Measurements from ENCODE around the gene RPP25L. TPM values are rescaled to one million over a fixed set of nuclear protein-coding genes. Genes with fewer than 3 reads are reported as not detected.
A peak's percentile ranks its signal among the peaks of the same experiment; 100 is the strongest.

Gene RPP25L
- total and polyA plus RNA-seq, 9 of the 15 experiments (the other 6 are each of a cell fraction or from before 2014, with no cell fraction given), result 16.3 to 43.7 (median 29.0) TPM

DNA sequence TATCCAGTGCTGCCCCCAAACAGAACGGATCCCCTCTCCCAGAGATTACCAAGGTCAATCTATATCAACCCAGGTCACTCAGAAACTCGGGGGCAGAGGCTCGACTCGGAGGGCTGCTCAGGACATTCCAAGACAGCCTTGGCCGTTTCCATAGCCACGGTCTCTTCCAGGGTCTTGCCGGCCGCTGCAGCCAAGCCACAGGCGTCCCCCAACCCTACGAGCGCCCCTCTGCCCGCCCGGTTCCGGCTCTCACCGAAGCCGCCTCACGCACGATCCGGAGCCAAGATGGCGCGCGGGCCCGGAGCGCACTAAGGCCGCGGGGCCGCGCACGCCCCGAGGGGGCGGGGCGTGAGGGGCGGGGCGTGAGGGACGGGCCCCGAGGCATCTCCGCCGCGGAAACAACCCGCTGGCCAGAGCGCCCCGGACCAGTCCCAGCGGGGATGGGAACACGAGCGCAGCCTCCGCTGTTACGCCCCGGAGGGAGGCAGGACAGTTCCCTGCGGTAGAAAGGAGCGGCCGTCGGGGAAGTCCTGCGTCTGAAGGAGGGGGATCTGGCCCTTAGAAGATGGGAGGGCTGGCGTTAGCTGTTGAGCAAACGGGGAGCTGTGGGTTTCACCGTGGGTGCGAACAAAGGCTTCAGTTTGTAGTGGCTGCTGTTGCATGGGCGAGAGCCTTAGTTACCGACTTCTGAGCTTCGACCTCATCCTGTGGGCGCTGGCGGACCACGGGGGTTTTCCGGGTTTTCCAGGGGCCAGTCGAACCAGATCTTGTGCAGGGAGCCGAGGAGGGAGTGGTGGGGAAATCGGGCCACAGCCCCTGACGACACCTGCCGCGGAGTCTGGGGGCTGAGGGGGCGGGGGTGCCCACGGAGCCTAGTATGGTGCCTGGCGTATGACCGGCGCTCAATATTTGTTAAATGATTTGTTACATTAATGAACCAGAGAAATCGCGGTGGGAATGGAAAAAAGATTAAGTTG lies at the start of gene RPP25L (continued):
- TF ChIP-seq, protein P1, sequence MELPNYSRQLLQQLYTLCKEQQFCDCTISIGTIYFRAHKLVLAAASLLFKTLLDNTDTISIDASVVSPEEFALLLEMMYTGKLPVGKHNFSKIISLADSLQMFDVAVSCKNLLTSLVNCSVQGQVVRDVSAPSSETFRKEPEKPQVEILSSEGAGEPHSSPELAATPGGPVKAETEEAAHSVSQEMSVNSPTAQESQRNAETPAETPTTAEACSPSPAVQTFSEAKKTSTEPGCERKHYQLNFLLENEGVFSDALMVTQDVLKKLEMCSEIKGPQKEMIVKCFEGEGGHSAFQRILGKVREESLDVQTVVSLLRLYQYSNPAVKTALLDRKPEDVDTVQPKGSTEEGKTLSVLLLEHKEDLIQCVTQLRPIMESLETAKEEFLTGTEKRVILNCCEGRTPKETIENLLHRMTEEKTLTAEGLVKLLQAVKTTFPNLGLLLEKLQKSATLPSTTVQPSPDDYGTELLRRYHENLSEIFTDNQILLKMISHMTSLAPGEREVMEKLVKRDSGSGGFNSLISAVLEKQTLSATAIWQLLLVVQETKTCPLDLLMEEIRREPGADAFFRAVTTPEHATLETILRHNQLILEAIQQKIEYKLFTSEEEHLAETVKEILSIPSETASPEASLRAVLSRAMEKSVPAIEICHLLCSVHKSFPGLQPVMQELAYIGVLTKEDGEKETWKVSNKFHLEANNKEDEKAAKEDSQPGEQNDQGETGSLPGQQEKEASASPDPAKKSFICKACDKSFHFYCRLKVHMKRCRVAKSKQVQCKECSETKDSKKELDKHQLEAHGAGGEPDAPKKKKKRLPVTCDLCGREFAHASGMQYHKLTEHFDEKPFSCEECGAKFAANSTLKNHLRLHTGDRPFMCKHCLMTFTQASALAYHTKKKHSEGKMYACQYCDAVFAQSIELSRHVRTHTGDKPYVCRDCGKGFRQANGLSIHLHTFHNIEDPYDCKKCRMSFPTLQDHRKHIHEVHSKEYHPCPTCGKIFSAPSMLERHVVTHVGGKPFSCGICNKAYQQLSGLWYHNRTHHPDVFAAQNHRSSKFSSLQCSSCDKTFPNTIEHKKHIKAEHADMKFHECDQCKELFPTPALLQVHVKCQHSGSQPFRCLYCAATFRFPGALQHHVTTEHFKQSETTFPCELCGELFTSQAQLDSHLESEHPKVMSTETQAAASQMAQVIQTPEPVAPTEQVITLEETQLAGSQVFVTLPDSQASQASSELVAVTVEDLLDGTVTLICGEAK (IDR thresholded peaks at IDR 0.05), result no peak
- TF ChIP-seq, protein P1 (CRISPR knock-in tag; IDR thresholded peaks at IDR 0.05), result no peak
- TF ChIP-seq TAF9B (IDR thresholded peaks at IDR 0.05; ENCODE audit: partially characterized antibody) (peak; percentile 29), MIER1 (IDR thresholded peaks at IDR 0.05; ENCODE audit: low read depth) (no peak), RUNX1 (IDR thresholded peaks at IDR 0.05; ENCODE audit: low read depth) (no peak), SUPT5H (IDR thresholded peaks at IDR 0.05) (peak; percentile 86), CHCHD3 (CRISPR knock-in tag; IDR thresholded peaks at IDR 0.05) (no peak), BRCA1 (IDR thresholded peaks at IDR 0.05) (no peak), BRCA1 (CRISPR knock-in tag; IDR thresholded peaks at IDR 0.05) (no peak)
- TF ChIP-seq, protein P2, sequence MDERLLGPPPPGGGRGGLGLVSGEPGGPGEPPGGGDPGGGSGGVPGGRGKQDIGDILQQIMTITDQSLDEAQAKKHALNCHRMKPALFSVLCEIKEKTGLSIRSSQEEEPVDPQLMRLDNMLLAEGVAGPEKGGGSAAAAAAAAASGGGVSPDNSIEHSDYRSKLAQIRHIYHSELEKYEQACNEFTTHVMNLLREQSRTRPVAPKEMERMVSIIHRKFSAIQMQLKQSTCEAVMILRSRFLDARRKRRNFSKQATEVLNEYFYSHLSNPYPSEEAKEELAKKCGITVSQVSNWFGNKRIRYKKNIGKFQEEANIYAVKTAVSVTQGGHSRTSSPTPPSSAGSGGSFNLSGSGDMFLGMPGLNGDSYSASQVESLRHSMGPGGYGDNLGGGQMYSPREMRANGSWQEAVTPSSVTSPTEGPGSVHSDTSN (CRISPR knock-in tag; IDR thresholded peaks at IDR 0.05; ENCODE audit: low read depth), result 0 out of 2 replicates have a peak, but pooled peaks have one; percentile 10
- TF ChIP-seq, protein P2 (tag; conservative IDR thresholded peaks at IDR 0.05; ENCODE audit: low read depth), result no peak
- TF ChIP-seq, protein P3, sequence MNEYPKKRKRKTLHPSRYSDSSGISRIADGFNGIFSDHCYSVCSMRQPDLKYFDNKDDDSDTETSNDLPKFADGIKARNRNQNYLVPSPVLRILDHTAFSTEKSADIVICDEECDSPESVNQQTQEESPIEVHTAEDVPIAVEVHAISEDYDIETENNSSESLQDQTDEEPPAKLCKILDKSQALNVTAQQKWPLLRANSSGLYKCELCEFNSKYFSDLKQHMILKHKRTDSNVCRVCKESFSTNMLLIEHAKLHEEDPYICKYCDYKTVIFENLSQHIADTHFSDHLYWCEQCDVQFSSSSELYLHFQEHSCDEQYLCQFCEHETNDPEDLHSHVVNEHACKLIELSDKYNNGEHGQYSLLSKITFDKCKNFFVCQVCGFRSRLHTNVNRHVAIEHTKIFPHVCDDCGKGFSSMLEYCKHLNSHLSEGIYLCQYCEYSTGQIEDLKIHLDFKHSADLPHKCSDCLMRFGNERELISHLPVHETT (CRISPR knock-in tag; conservative IDR thresholded peaks at IDR 0.05 in 1 of 2, IDR thresholded peaks at IDR 0.05 in 1 of 2), result 0 out of 4 replicates have a peak, but pooled peaks of 1 of the 2 experiments have one; percentile 30
- TF ChIP-seq, protein P4, sequence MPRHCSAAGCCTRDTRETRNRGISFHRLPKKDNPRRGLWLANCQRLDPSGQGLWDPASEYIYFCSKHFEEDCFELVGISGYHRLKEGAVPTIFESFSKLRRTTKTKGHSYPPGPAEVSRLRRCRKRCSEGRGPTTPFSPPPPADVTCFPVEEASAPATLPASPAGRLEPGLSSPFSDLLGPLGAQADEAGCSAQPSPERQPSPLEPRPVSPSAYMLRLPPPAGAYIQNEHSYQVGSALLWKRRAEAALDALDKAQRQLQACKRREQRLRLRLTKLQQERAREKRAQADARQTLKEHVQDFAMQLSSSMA (CRISPR knock-in tag; IDR thresholded peaks at IDR 0.05), result no peak

Data from K562 (cell line).